HEK293T (cell line): Measurements from ENCODE around the gene TPRG1.

Source experiments
- CTCF ChIA-PET: fragments of 350-600 bp; formaldehyde crosslinking; extraction: SDS; loops from one replicate; lab custom pipeline; 2021; ENCODE audit warnings: antibody characterized with exemption, inconsistent platforms; lab: Yijun Ruan, JAX
- POLR2A ChIA-PET: fragments of 350-600 bp; formaldehyde crosslinking; extraction: SDS; loops from one replicate; lab custom pipeline; 2020; ENCODE audit warnings: antibody characterized with exemption, inconsistent platforms; lab: Yijun Ruan, JAX
- DNase-seq: peaks from one replicate; pipeline ENCODE4 v3.0.0; 2012; ENCODE audit warnings: mixed read lengths; ENCODE audit errors: extremely low spot score
- ARNT ChIP-seq: fragments of 450-650 bp; IDR thresholded peaks from 2 replicates; pipeline ENCODE4 v1.6.1; 2017; ENCODE audit warnings: mild to moderate bottlenecking
- BHLHE40 ChIP-seq: fragments of 450-650 bp; IDR thresholded peaks from 2 replicates; pipeline ENCODE4 v1.6.1; 2016; ENCODE audit warnings: mild to moderate bottlenecking, moderate library complexity, borderline replicate concordance
- CTBP1 ChIP-seq: fragments of 450-650 bp; IDR thresholded peaks from 2 replicates; pipeline ENCODE4 v1.6.1; 2016; ENCODE audit warnings: borderline replicate concordance
- ELF4 ChIP-seq: fragments of 450-650 bp; IDR thresholded peaks from 2 replicates; pipeline ENCODE4 v1.6.1; 2017; ENCODE audit warnings: antibody characterized with exemption
- FOXA1 ChIP-seq: fragments of 450-650 bp; IDR thresholded peaks from 2 replicates; pipeline ENCODE4 v1.6.1; 2016; ENCODE audit warnings: mild to moderate bottlenecking
- FOXK2 ChIP-seq: fragments of 450-650 bp; IDR thresholded peaks from 2 replicates; pipeline ENCODE4 v1.6.1; 2016; ENCODE audit warnings: mild to moderate bottlenecking
- FOXM1 ChIP-seq: fragments of 450-650 bp; IDR thresholded peaks from 2 replicates; pipeline ENCODE4 v1.6.1; 2017; ENCODE audit warnings: mild to moderate bottlenecking, borderline replicate concordance
- HDGF ChIP-seq: fragments of 450-650 bp; IDR thresholded peaks from 2 replicates; pipeline ENCODE4 v1.6.1; 2017; ENCODE audit warnings: antibody characterized with exemption, borderline replicate concordance
- L3MBTL2 ChIP-seq: fragments of 450-650 bp; conservative IDR thresholded peaks from 2 replicates; pipeline ENCODE4 v1.6.1; 2016; ENCODE audit warnings: mild to moderate bottlenecking
- LEF1 ChIP-seq: fragments of 450-650 bp; IDR thresholded peaks from 2 replicates; pipeline ENCODE4 v1.6.1; 2017; ENCODE audit warnings: mild to moderate bottlenecking, borderline replicate concordance
- NFRKB ChIP-seq: fragments of 450-650 bp; IDR thresholded peaks from 2 replicates; pipeline ENCODE4 v1.6.1; 2016; ENCODE audit warnings: mild to moderate bottlenecking, moderate library complexity
- PKNOX1 ChIP-seq: fragments of 450-650 bp; IDR thresholded peaks from 2 replicates; pipeline ENCODE4 v1.6.1; 2016
- SP1 ChIP-seq: fragments of 450-650 bp; IDR thresholded peaks from 2 replicates; pipeline ENCODE4 v1.6.1; 2017
- SUZ12 ChIP-seq: fragments of 450-650 bp; IDR thresholded peaks from 2 replicates; pipeline ENCODE4 v1.6.1; 2016; ENCODE audit warnings: mild to moderate bottlenecking
- TARDBP ChIP-seq: fragments of 450-650 bp; IDR thresholded peaks from 2 replicates; pipeline ENCODE4 v1.6.1; 2016
- ZNF384 ChIP-seq: fragments of 450-650 bp; IDR thresholded peaks from 2 replicates; pipeline ENCODE4 v1.6.1; 2016

The TPRG1 gene

GRCh38 chr3:189229196-189229828 lies 57.5 kb downstream of the TPRG1 start:
- no peak for TF ChIP-seq TARDBP
- TF ChIP-seq ELF4, result no peak
- TF ChIP-seq FOXM1, result no peak
- TF ChIP-seq FOXK2, result no peak
- no peak for DNase-seq
- ChIA-PET POLR2A (no interaction called here), CTCF (interaction anchor here (0.5 kb wide), 1 partner anchor 1198 kb away, joined by 5 read pairs; no protein-coding TSS in a partner anchor)

- POLR2A ChIA-PET, result no interaction called here
- CTCF ChIA-PET, result interaction anchor here (0.7 kb wide), 2 partner anchors 85 to 1494 kb away, joined by 3 read pairs; no protein-coding TSS in a partner anchor
- no peak for DNase-seq
- TF ChIP-seq PKNOX1 (no peak), BHLHE40 (no peak), SP1 (no peak), HDGF (no peak), TARDBP (no peak), SUZ12 (no peak), LEF1 (no peak), FOXA1 (no peak), L3MBTL2 (no peak), NFRKB (no peak), ELF4 (no peak), FOXK2 (no peak)
Measured at GRCh38 chr3:189232790-189233189, 61.0 kb downstream of the TPRG1 start.

DNA sequence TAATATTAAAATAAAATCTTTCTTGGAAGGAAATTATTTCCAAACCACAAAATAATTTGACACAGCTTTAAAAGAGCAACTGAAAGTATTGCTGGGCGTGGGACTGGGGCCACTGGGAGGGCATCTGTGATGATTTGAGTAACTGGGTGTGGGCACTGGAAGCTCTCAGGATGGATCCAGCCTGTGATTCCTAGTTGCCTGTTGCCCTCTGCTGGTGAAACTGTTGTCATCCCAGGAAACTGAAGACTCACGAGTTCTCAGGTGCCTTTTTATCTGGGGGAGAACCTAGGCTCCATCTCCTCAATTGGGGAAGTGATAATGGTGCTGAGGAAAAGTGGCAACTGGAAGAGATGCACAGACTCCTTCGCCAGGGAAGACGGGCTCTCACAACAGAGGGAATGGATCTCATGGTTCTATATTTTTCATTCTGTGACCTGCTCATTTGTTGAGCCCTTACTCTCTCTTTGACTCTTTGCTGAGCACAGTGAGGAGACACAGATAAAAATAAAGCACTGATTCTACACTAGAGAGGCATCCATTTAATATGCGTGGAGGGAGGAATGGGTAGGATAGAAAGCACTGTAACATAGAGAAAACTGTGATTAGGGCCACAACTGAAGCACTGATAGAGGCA lies 61.6 kb downstream of the TPRG1 start:
- CTCF ChIA-PET, result interaction anchor here (0.7 kb wide), 2 partner anchors 85 to 1495 kb away, joined by 3 read pairs; no protein-coding TSS in a partner anchor
- POLR2A ChIA-PET, result no interaction called here
- DNase-seq, result peak; percentile 58
- TF ChIP-seq SP1 (no peak), TARDBP (no peak), L3MBTL2 (no peak), NFRKB (no peak), PKNOX1 (no peak), BHLHE40 (no peak)

DNA sequence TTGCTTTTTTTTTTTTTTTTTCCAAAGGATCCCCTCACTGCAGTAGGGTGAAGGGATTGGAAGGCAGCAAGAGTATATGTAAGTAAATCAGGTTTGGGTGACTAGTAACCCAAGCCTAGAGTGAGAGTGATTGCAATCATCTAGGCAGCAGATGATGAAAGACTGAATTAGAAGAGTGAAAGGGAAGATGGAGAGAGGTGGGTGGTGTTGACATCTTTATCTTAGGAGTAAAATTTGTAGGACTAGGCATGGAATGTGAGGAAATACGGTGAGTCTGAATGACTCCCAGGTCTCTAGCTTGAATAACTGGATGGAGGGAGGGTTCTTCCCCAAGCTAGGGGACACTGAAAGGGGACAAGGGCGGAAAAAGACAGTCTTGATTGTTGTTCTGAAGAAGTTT lies 63.4 kb downstream of the TPRG1 start:
- POLR2A ChIA-PET, result no interaction called here
- CTCF ChIA-PET, result no interaction called here
- TF ChIP-seq ARNT, result no peak
- TF ChIP-seq FOXK2, result no peak
- TF ChIP-seq ELF4, result no peak
- no peak for TF ChIP-seq ZNF384
- TF ChIP-seq LEF1, result no peak
- no peak for TF ChIP-seq SUZ12
- TF ChIP-seq BHLHE40, result no peak
- no peak for TF ChIP-seq FOXM1
- TF ChIP-seq NFRKB, result no peak
- no peak for TF ChIP-seq HDGF
- TF ChIP-seq SP1, result no peak
- no peak for TF ChIP-seq PKNOX1
- no peak for TF ChIP-seq CTBP1
- TF ChIP-seq FOXA1, result no peak
- no peak for TF ChIP-seq L3MBTL2
- TF ChIP-seq TARDBP, result no peak
- DNase-seq, result no peak

DNA sequence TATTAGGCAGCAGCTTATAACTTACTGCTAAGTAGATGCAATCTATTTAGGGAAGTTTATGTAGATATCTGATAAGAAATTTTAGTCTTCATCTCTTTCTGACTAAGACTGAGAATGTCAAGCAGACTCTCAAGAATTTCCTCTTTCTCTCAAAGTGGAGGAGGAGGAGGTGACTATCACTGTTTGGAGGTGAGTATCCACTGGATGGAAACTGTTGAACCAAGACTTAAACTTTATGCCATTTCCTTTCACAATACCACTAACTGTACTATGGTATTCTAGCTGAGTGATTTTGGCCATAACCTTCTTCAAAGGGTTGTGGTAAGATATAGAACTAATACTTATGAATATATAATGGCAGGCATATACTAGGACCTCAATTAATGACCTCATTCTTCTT lies 64.6 kb downstream of the TPRG1 start:
- ChIA-PET CTCF (interaction anchor here (0.6 kb wide), 2 partner anchors 85 to 724 kb away, joined by 4 to 5 read pairs; no protein-coding TSS in a partner anchor), POLR2A (no interaction called here)
- TF ChIP-seq ZNF384 (no peak), ELF4 (no peak), FOXM1 (no peak), SP1 (no peak), TARDBP (no peak), HDGF (no peak), SUZ12 (no peak)
- DNase-seq, result no peak

GRCh38 chr3:189237526-189237925 lies 65.8 kb downstream of the TPRG1 start:
- DNase-seq, result no peak
- CTCF ChIA-PET, result no interaction called here
- TF ChIP-seq L3MBTL2, result no peak
- TF ChIP-seq NFRKB, result no peak
- no peak for TF ChIP-seq FOXM1
- POLR2A ChIA-PET, result no interaction called here

DNA sequence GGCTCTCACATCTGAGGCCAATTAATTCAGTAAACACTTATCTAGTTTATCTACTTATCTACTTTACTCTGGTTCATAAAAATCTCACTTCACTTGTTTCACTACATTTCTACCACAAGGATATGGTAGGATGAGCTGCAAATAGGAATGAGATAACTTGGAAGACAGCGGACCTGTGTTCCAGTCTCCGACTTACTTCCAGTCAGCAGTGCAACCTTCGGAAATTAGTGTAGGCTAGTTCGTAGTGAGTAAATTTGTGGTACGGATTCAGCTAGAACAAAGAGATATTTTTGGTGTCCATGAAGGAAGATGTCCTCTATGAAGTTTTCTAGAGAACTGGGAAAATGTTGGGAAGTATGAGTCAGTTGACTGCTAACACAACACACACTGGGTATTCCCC lies 66.3 kb downstream of the TPRG1 start:
- ChIA-PET POLR2A (no interaction called here), CTCF (no interaction called here)
- no peak for DNase-seq
- TF ChIP-seq SUZ12 (no peak), CTBP1 (no peak)
